Thymus (tissue), 11 donors: ENCODE results near the gene NRXN3. TPM values are rescaled to one million over a fixed set of nuclear protein-coding genes. Genes with fewer than 3 reads are reported as not detected.
"Not testable (repeated sequence)": the region's sequence is repeated elsewhere in the genome, so short reads cannot be mapped to it uniquely, and the experiment has no call there.

Source experiments
- DNase-seq, 9 donors: peaks; one replicate each; pipeline ENCODE4 v3.0.0-alpha.2; 2013; ENCODE audit warnings: low spot score in 9 of 9, low read depth in 6 of 9, missing footprints in 1 of 9
- H3K27ac ChIP-seq, 2 donors: one replicate each; pipeline ENCODE4 v1.5.1; 2013; ENCODE audit warnings: control low read depth in 1 of 2, low read depth in 1 of 2, low read length in 1 of 2, mild to moderate bottlenecking in 1 of 2, moderate library complexity in 1 of 2
- H3K27me3 ChIP-seq, 2 donors: one replicate each; pipeline ENCODE4 v1.5.1; 2013; ENCODE audit warnings: low read length in 1 of 2; ENCODE audit not compliant: control insufficient read depth in 2 of 2, insufficient read depth in 1 of 2
- H3K36me3 ChIP-seq, 2 donors: one replicate each; pipeline ENCODE4 v1.5.1; 2013; ENCODE audit warnings: low read length in 1 of 2, mild to moderate bottlenecking in 1 of 2, moderate library complexity in 1 of 2; ENCODE audit not compliant: control insufficient read depth in 2 of 2, insufficient read depth in 2 of 2
- H3K4me1 ChIP-seq, 2 donors: one replicate each; pipeline ENCODE4 v1.5.1; 2013; ENCODE audit warnings: low read length in 2 of 2; ENCODE audit not compliant: control insufficient read depth in 2 of 2, insufficient read depth in 2 of 2
- H3K4me3 ChIP-seq, 2 donors: one replicate each; pipeline ENCODE4 v1.5.1; 2013; ENCODE audit warnings: low read length in 2 of 2, control low read depth in 1 of 2, mild to moderate bottlenecking in 1 of 2
- H3K9me3 ChIP-seq, 2 donors: one replicate each; pipeline ENCODE4 v1.5.1; 2013; ENCODE audit warnings: low read length in 1 of 2, mild to moderate bottlenecking in 1 of 2; ENCODE audit not compliant: control insufficient read depth in 2 of 2, insufficient read depth in 1 of 2
- WGBS: extraction: QIAGEN DNeasy Blood & Tissue Kit; methylation state at CpG from one replicate; pipeline ENCODE4 v1.1.7; 2013; 5-methylcytosine and 5-hydroxymethylcytosine counted together
- polyA plus RNA-seq: library from polyadenylated mRNA; stranded (reverse); fragments of 200-250 nt; gene quantifications from one replicate; pipeline ENCODE4 v1.2.3, GENCODE V29; 2013
- total RNA-seq: library from RNA; stranded (reverse); fragments of 120-200 nt; gene quantifications from one replicate; pipeline ENCODE4 v1.2.4, GENCODE V29; 2013
- donor health status: healthy.

NRXN3 gene
- total and polyA plus RNA-seq, 2 donors, result 1.5 to 3.7 TPM

DNA sequence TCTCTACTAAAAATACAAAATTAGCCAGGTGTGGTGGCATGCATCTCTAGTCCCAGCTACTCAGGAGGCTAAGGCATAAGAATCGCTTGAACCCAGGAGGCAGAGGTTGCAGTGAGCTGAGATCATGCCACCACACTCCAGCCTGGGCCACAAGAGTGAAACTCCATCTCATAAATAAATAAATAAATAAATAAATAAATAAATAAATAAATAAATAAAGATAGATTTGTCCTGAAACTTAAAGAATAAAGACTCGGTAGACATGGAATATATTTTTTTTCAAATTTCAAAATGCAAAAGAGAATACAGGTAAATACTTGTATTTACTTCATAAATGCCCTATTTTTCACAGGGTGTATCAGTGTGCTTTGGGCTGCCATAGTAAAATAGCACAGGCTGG is 317.4 kb downstream of the NRXN3 start:
- not testable (repeated sequence) for DNase-seq

DNA sequence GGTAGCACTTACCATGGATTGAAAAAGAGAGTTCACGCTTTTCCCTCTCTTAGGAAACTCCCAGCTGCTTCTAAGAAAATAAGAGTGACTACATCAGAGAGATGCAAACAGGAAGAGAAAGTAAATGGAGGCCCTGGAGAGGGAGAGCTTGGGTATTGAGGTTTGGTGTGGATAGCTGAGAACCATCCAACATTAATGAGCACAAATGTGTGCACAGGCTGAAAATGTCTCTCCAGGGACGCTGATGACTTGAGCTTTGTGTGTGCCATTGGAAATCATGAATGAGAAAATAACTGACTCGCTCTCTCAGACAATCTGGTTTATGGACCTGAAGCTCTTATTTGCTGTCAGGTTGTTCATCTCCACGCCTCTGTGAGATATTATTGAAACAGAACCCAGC is 318.8 kb downstream of the NRXN3 start:
- H3K27me3 ChIP-seq, result no peaks in the 10 kb centered on the region
- DNase-seq, result no peak
- no peak overlapping the region for H3K27ac ChIP-seq
- no peaks in the 10 kb centered on the region for H3K4me1 ChIP-seq
- H3K36me3 ChIP-seq, result no peaks in the 10 kb centered on the region
- H3K4me3 ChIP-seq, result no peak overlapping the region
- WGBS, result 93% methylated on average over 4 of the region's 4 CpGs
- H3K9me3 ChIP-seq, result no peaks in the 10 kb centered on the region

More for the DNA sequence above, 317.4 kb downstream of the NRXN3 start:
- not testable (repeated sequence) for H3K27ac ChIP-seq, H3K27me3 ChIP-seq, H3K36me3 ChIP-seq, H3K4me1 ChIP-seq, H3K9me3 ChIP-seq, H3K4me3 ChIP-seq
- 49% methylated on average over 2 of the region's 2 CpGs for WGBS

DNA sequence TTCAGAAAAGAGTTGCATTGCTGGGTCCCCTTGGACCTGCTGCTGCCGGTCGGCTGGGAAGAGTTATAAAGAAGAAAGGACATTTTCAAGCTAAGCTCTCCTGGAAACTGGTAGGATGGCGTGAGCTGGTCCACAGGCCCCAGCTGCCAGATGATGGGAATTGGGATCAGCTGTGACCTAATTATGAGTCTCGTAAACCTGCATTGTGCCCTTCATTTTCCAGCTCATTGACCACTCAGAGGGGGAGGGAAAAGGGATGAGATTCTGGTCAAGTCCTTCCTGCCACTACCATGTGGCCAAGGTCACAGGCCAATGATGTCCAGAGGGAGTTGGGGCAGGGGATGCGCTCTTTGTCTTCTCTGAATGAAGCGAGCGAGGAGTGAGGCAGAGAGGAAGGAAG is 320.9 kb downstream of the NRXN3 start:
- no peaks in the 10 kb centered on the region for H3K9me3 ChIP-seq
- DNase-seq, result no peak
- WGBS, result 93% methylated on average over 7 of the region's 7 CpGs
- no peak overlapping the region for H3K4me3 ChIP-seq
- H3K36me3 ChIP-seq, result no peaks in the 10 kb centered on the region
- no peaks in the 10 kb centered on the region for H3K27me3 ChIP-seq
- no peak overlapping the region for H3K27ac ChIP-seq
- no peaks in the 10 kb centered on the region for H3K4me1 ChIP-seq

DNA sequence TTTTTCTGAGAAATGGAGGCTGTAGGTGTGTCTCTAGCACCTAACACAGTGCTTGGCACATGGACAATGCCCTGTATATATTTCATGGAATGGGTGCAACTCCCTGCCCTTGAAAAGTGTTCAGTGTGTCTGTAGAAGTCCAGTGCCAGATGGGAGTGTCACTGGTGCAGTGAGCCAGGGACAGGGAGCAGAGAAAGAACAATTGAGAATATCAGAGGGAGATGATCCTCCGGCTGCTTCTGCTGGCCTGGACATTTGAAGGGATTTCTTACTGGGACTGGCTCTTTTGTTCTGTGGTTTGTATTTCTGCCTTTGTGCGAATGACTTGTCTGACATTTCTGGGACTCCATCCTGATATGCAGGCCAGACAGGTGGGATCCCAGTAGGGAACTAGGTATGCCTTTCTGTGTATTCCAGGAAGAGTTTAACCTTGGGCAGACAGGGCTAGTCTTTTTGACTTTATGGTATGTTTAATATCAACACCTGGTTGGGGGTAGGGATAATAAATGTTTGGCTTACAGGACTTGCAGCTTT is 328.0 kb downstream of the NRXN3 start:
- Histone ChIP-seq H3K9me3 (no peaks in the 10 kb centered on the region), H3K36me3 (no peaks in the 10 kb centered on the region)
- 96% methylated on average over 2 of the region's 2 CpGs for WGBS

DNA sequence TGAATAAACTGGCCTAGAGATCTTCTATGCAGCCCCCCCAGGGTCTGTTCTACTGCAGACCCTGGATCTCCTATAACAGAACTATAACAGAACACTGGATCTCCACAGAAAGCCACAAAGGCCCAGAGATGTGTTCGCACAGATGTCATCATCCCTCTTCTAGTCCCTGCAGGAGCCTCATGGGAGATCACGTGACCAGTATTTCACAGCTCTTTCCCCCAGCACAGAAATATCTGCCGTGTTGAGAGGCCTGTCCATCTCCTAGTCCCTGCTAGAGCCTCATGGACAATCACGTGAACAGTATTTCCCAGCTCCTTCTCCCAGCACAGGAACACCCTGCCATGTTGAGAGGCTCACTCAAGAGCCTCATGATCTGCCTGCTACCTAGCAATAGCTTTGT is 331.7 kb downstream of the NRXN3 start:
- DNase-seq, result no peak
- H3K4me1 ChIP-seq, result no peaks in the 10 kb centered on the region

More for the DNA sequence above, 328.0 kb downstream of the NRXN3 start:
- no peak overlapping the region for H3K27ac ChIP-seq
- H3K4me3 ChIP-seq, result no peak overlapping the region
- no peak for DNase-seq
- no peaks in the 10 kb centered on the region for H3K27me3 ChIP-seq
- no peaks in the 10 kb centered on the region for H3K4me1 ChIP-seq

DNA sequence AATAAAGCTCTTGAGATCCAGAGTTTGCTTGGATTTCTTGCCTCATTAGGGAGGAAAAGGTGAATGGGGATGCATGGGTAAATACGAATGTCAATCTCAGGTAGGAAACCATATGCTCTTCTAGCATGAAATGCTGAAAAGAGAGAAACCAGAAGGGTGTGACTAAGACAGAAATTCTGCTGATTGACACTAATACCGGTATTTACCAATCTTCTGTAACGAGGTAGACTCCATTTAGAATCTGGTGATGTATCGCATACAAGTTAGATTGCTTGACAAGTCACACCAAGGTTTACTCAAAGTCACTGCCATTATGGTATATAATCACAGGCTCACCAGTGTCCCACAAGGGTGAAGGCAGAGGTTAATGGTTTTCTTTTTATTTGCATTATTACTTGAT is 337.9 kb downstream of the NRXN3 start:
- WGBS, result 93% methylated on average over 4 of the region's 4 CpGs
- no peaks in the 10 kb centered on the region for H3K4me1 ChIP-seq

More for the DNA sequence above, 331.7 kb downstream of the NRXN3 start:
- H3K4me3 ChIP-seq, result no peak overlapping the region
- WGBS, result 91% methylated on average over 4 of the region's 4 CpGs
- H3K27ac ChIP-seq, result no peak overlapping the region
- H3K36me3 ChIP-seq, result no peaks in the 10 kb centered on the region
- no peaks in the 10 kb centered on the region for H3K27me3 ChIP-seq
- no peaks in the 10 kb centered on the region for H3K9me3 ChIP-seq

DNA sequence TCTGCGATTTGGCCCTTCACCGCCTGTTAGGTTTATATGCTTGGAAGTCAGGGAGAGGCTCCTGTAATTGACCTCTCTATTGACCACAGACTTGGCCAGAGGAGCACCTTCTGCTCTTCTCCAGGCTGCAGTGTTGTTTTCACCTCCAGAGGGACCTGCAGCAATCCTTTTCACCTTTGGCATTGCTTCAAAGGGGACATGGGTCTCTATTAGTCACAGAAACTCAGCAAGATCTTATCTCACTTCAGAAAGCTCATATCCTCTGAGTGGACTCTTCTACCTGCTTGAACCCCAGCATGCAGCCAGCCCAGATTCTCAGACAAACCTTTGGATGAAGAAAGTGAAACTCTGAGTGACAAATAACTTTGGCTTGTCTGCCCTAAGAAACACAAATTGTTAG is 339.3 kb downstream of the NRXN3 start:
- no peaks in the 10 kb centered on the region for H3K36me3 ChIP-seq
- H3K9me3 ChIP-seq, result no peaks in the 10 kb centered on the region
- 93% methylated on average over 2 of the region's 2 CpGs for WGBS
- H3K4me1 ChIP-seq, result no peaks in the 10 kb centered on the region
- no peak overlapping the region for H3K4me3 ChIP-seq
- H3K27ac ChIP-seq, result no peak overlapping the region
- no peaks in the 10 kb centered on the region for H3K27me3 ChIP-seq
- no peak for DNase-seq

More for the DNA sequence above, 337.9 kb downstream of the NRXN3 start:
- Histone ChIP-seq H3K4me3 (no peak overlapping the region), H3K27ac (no peak overlapping the region), H3K27me3 (no peaks in the 10 kb centered on the region), H3K36me3 (no peaks in the 10 kb centered on the region), H3K9me3 (no peaks in the 10 kb centered on the region)
- DNase-seq, result no peak

DNA sequence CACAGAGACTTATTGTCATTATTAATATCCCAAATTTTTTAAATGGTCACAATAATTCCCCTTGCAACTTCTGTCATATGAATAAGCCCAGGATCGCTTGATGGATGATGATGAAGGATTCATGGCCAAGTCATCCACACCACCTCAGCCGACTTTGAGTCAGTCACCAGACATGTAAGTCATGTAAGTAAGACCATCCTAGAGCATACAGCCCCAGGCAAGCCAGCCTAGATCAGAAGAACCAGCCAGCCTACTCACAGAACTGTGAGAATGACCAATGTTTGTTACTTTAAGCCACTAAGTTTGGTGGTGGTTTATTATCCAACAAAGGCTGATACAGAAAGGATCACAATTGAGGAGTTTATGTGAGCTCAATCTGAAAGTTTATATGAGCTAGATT is 341.8 kb downstream of the NRXN3 start:
- Histone ChIP-seq H3K4me3 (no peak overlapping the region), H3K4me1 (no peaks in the 10 kb centered on the region), H3K27ac (no peak overlapping the region), H3K36me3 (no peaks in the 10 kb centered on the region), H3K27me3 (no peaks in the 10 kb centered on the region), H3K9me3 (no peaks in the 10 kb centered on the region)
- no peak for DNase-seq
- WGBS, result 96% methylated on average over 2 of the region's 2 CpGs

DNA sequence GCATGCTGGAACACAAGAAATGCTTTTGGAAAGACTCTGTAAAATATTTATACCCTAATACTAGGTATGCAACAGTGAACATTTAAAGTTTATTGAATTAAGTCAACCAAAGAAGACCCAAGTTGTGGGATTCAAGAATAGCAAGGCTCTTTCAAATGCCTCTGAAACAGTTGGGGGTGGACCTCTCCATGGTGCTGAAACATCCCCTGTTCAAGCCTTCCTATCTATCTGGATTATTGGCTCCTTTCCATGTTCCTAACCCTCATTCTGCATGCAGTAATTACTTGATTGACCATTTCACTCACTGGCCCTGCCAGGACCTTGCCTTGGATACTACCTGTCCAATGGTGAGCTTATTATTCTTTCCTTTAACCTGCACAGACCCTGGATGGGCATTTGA is 349.7 kb downstream of the NRXN3 start:
- Histone ChIP-seq H3K27me3 (no peaks in the 10 kb centered on the region), H3K4me1 (no peaks in the 10 kb centered on the region), H3K27ac (no peak overlapping the region), H3K9me3 (no peaks in the 10 kb centered on the region), H3K36me3 (no peaks in the 10 kb centered on the region), H3K4me3 (no peak overlapping the region)
- DNase-seq, result peak in 8 of 9 donors; percentile 3 to 51 (median 16)

DNA sequence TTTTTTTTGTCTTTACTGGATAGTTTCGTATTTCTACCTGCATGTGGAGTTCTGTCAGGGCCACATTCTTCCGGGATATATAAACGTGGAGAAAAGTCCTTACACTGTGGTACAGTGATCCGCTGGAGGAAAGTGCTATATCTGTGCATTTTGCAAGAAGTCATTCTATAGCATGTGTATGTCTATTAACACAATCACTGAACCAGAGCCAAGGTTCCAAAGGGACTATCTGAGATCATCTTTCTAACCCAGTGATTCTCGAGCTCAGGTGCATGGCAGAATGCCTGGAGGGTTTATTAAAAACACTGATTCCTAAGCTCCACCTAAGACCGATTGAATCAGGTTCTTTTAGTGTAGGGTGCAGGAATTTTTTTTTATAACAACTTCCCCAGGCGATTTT is 354.0 kb downstream of the NRXN3 start:
- H3K4me3 ChIP-seq, result no peak overlapping the region
- no peak for DNase-seq
- no peaks in the 10 kb centered on the region for H3K27me3 ChIP-seq
- no peaks in the 10 kb centered on the region for H3K4me1 ChIP-seq
- 86% methylated on average over 7 of the region's 7 CpGs for WGBS
- no peaks in the 10 kb centered on the region for H3K9me3 ChIP-seq
- H3K27ac ChIP-seq, result no peak overlapping the region
- no peaks in the 10 kb centered on the region for H3K36me3 ChIP-seq
